Measurements from ENCODE around the gene CEP128.
"Not testable (repeated sequence)": the region's sequence is repeated elsewhere in the genome, so short reads cannot be mapped to it uniquely, and the experiment has no call there.

The CEP128 gene

GRCh38 chr14:80927083-80927989 is 14.2 kb downstream of the CEP128 start:
- DNase-seq (ENCODE audit: low read depth), result no peak
- H3K4me3 ChIP-seq (ENCODE audit: low read depth, low read length), result no peak overlapping the region
- TF ChIP-seq, protein P1, sequence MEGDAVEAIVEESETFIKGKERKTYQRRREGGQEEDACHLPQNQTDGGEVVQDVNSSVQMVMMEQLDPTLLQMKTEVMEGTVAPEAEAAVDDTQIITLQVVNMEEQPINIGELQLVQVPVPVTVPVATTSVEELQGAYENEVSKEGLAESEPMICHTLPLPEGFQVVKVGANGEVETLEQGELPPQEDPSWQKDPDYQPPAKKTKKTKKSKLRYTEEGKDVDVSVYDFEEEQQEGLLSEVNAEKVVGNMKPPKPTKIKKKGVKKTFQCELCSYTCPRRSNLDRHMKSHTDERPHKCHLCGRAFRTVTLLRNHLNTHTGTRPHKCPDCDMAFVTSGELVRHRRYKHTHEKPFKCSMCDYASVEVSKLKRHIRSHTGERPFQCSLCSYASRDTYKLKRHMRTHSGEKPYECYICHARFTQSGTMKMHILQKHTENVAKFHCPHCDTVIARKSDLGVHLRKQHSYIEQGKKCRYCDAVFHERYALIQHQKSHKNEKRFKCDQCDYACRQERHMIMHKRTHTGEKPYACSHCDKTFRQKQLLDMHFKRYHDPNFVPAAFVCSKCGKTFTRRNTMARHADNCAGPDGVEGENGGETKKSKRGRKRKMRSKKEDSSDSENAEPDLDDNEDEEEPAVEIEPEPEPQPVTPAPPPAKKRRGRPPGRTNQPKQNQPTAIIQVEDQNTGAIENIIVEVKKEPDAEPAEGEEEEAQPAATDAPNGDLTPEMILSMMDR (IDR thresholded peaks at IDR 0.05; ENCODE audit: low read depth, low read length, missing control alignments), result peak; percentile 25

- no peak for DNase-seq (ENCODE audit: low read depth)
- H3K4me3 ChIP-seq (ENCODE audit: low read depth, low read length), result no peak overlapping the region
- TF ChIP-seq, protein P1 (IDR thresholded peaks at IDR 0.05; ENCODE audit: low read depth, low read length, missing control alignments), result no peak
Observed at GRCh38 chr14:80926397-80927082, 15.0 kb downstream of the CEP128 start.

GRCh38 chr14:80924365-80925103 is 17.0 kb downstream of the CEP128 start:
- TF ChIP-seq, protein P1 (IDR thresholded peaks at IDR 0.05; ENCODE audit: low read depth, low read length, missing control alignments), result no peak

DNA sequence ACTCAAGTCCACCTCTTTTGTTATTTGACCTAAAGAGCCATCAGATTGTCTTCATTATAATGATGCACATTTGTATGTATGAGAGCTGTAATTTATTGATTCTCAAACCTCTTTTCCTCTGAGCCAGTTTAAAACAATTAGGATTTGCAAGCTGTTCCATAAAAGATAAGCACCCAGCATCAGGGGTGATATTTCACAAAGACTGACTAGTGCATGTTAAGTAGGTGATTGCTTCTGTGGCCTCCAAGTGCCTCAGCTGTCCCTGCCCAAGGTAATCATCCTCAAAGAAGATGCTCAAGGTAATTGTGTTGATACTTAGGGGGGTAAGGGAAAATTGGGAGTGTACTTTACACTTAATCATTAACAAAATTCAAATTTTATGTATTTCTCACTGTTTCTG is 18.2 kb downstream of the CEP128 start:
- H3K4me3 ChIP-seq (ENCODE audit: low read depth, low read length), result no peak overlapping the region
- no peak for DNase-seq (ENCODE audit: low read depth)
- TF ChIP-seq, protein P1 (IDR thresholded peaks at IDR 0.05; ENCODE audit: low read depth, low read length, missing control alignments), result no peak

More at GRCh38 chr14:80924365-80925103, 17.0 kb downstream of the CEP128 start:
- H3K4me3 ChIP-seq (ENCODE audit: low read depth, low read length), result no peak overlapping the region
- DNase-seq (ENCODE audit: low read depth), result no peak

- TF ChIP-seq, protein P1 (IDR thresholded peaks at IDR 0.05; ENCODE audit: low read depth, low read length, missing control alignments), result no peak
- no peak for DNase-seq (ENCODE audit: low read depth)
- H3K4me3 ChIP-seq (ENCODE audit: low read depth, low read length), result no peak overlapping the region
Observed at GRCh38 chr14:80919622-80920021, 21.9 kb downstream of the CEP128 start.

DNA sequence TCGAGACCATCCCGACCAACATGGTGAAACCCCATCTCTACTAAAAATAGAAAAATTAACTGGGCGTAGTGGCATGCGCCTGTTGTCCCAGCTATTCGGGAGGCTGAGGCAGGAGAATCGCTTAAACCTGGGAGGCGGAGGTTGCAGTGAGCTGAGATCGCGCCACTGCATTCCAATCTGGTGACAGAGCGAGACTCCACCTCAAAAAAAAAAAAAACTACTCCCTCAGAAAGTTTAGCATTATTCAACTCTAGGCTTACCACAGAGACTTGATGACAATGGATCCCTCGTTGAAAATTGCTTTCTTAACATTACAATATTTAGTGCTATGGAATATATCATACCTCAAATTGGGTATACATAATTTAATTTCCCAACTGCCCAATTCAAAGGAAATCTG is 29.5 kb downstream of the CEP128 start:
- not testable (repeated sequence) for DNase-seq (ENCODE audit: low read depth); H3K4me3 ChIP-seq (ENCODE audit: low read depth, low read length)

DNA sequence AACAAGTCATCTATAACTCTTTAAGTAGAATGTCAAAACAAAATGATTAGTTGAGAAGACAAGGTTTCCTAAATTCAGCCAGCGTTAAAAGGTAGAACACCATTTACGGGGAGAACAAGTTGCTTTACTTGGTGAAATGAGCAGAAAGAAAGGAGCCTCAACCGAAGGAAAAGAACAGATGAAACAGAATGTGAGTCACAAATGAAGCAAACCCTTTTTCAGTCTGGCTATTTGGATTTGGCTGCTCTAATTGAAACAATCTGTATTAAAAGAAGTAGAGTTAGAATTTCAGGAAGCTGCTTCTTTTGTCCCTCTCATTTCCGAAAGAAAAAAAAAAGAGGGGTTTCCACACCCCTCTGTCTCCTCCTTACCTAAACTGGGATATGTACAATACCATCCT is 34.6 kb downstream of the CEP128 start:
- TF ChIP-seq, protein P1 (IDR thresholded peaks at IDR 0.05; ENCODE audit: low read depth, low read length, missing control alignments), result no peak
- no peak overlapping the region for H3K4me3 ChIP-seq (ENCODE audit: low read depth, low read length)
- no peak for DNase-seq (ENCODE audit: low read depth)
